ENCODE data around the gene RNF157.
A peak's percentile ranks its signal among the peaks of the same experiment; 100 is the strongest.

The RNF157 gene

DNA sequence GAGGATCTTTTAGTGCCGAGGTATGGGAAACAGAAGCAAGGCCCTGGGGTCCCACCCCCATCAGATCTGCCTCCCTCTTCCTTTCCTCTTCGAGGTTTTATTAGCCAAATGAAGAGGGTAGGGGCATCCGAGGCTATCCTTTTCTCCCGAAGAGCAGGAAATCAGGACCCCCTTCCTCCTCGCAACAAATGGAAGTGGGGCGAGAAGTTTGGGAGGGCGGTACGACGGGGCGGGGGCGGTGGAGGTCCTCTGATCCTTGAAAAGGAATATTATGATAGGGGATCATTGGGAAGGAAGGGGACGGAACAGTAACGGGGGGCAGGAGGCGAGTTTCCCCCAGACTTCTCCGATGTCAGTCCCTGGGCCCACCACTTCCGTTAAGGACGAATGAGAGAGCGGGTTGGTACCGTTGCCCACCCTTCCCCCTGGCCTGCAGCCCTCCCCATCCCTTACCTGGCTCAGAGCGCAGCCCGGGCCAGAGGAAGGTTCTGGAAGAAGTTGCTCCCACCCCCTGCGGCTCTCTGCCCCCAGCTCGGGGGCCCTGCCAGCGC, 99.6 kb downstream of the RNF157 start:
- DNase-seq (ENCODE audit: low spot score) = no peak
- no peak for TF ChIP-seq CTCF (IDR thresholded peaks at IDR 0.05; ENCODE audit: extremely low read depth, missing control alignments)

DNA sequence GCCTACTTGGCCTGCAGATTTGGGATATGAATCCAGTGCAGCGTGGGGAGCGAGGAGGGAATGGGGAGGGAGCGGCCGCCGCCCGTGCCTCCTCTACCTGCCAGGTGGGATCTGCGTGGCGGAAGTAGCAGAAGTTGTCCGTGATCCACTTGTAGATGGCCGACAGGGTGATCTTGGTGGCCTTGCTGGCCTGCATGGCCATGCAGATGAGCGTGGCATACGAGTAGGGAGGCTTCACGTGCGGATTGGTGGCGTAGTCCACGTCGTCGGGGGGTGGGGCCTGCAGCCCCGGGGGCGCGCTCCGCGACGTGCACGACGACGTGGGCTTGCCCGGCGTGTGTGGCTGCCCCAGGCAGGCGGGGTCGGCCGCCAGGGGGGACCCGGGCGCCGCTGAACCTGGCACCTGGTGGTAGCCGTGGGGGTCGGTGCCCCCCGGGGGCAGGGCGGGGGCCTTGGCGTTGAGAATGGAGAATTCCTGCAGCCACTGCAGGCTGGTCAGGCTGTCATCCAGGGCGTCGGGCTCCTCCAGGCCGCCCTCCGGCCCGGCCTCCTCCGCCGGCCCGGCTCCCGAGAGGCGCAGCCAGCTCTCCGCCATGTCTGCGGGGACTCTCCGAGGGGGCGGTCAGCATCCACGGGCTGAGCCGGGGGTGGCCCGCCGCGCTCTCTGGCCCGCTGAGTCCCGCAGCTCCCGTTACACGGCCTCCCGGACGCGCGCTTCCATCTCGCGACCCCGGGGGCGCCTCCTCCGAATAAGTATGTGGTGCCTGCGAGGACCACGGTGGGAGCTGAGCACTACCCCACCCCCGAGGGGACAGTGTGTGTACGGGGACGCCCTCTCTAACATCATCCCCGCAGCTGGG, 100.3 kb downstream of the RNF157 start:
- TF ChIP-seq CTCF (IDR thresholded peaks at IDR 0.05; ENCODE audit: extremely low read depth, missing control alignments) = peak; percentile 24
- peak; percentile 86 for DNase-seq (ENCODE audit: low spot score)

GRCh38 chr17:76138896-76139752, 101.2 kb downstream of the RNF157 start:
- TF ChIP-seq CTCF (IDR thresholded peaks at IDR 0.05; ENCODE audit: extremely low read depth, missing control alignments) = no peak
- DNase-seq (ENCODE audit: low spot score) = peak; percentile 44

GRCh38 chr17:76138234-76138895, 101.9 kb downstream of the RNF157 start:
- no peak for TF ChIP-seq CTCF (IDR thresholded peaks at IDR 0.05; ENCODE audit: extremely low read depth, missing control alignments)
- DNase-seq (ENCODE audit: low spot score) = no peak

DNA sequence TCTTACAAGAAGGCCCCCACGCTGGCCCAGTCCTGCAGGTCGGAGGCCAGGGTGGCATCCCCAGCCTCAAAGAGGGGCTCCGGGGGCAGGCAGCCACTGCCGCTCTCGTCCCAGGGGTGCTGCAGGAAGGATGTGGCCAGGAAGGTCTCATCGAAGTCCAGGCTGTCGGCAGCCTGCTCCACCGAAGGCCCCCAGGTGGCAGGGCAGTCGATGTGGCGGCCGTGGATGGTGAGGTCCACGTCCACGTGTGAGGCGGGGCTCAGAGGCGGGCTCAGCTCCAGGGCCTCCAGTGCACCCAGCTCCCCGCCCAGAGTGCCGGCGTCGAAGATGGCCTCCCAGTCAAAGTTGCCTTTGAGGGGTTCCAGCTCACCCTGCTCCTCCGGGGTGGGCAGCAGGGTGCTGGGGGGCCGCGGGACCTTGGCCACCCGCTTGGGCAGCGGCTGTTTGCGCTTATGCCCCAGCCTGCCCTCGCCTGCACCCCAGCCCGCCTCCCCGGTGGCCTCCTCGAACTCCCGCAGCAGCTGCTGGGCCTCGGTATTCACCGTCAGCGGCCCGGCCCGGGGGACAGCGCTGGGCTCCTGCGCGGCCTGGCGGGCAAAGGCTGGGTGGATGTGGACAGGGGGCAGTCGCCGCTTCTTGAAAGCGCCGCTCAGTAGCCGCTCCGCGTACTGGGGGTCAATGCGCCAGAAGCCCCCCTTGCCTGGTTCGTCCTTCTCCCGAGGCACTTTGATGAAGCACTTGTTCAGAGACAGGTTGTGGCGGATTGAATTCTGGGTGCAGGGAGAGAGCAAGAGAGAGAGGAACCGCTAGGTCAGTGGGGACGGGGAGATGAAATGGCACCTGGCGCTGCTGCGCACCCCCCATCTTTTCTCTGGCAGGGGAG, 102.7 kb downstream of the RNF157 start:
- no peak for TF ChIP-seq CTCF (IDR thresholded peaks at IDR 0.05; ENCODE audit: extremely low read depth, missing control alignments)
- DNase-seq (ENCODE audit: low spot score) = no peak

DNA sequence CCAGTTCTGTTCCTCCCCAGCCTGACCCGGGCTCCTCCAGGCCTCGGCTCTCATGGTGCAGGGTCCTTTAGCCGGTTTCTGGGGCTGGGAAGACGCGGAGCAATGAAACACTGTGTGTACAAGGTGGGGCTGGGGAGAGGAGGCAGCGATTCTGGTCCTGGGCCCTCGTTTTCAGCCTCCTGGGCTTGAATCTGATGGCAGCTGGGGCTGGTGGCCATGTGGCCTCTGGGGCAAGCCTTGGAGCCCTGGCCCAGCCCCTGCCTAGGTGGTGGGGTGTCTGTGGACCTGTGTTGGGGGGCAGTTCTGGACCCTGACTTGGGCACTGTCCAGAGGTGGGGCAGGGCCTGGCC, 103.3 kb downstream of the RNF157 start:
- TF ChIP-seq CTCF (IDR thresholded peaks at IDR 0.05; ENCODE audit: extremely low read depth, missing control alignments) = no peak
- no peak for DNase-seq (ENCODE audit: low spot score)
